GM19395 (cell line): Measurements from ENCODE around the gene DIPK1C.

Experiments
- ATAC-seq: cut with Tn5 transposase; IDR thresholded peaks from one replicate; pipeline ENCODE4 v1.9.1; 2021; ENCODE audit warnings: mild to moderate bottlenecking, moderate library complexity; ENCODE audit not compliant: unreplicated experiment

The DIPK1C gene

DNA sequence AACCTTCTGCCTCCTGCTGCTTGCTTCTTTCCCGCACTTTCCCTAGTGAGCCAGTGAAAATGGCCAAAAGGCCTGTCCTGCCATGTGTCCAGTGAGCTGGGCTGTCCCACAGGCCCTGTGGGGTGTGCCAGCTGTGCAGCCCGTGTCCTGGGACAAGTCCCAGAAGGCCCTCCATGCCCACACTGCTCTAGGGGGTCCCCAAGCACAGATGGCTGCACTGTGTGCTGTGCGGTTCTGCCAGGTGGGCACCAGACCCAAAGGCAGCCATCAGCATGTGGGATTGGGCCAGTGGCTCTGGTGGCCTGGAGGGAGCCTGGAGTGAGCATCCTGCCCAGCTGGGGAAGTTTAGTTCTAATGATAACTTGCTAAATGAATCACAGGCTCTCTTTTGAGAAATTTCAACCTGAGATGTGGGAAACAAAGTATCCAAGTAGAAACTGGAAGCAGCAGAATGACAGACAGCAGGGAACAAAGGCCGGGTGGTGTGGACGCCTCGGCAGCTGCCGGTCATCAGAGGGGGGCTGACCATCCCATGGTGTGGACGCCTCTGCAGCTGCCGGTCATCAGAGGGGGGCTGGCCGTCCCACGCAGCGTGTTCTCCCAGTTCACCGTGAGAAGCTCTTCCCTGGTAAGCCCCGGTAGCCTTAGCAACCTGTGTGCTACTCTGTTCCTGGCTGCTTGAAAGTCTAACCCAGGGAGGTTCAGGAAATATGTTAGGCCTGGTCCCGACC lies 29.2 kb upstream of the DIPK1C start:
- ATAC-seq: no peak

DNA sequence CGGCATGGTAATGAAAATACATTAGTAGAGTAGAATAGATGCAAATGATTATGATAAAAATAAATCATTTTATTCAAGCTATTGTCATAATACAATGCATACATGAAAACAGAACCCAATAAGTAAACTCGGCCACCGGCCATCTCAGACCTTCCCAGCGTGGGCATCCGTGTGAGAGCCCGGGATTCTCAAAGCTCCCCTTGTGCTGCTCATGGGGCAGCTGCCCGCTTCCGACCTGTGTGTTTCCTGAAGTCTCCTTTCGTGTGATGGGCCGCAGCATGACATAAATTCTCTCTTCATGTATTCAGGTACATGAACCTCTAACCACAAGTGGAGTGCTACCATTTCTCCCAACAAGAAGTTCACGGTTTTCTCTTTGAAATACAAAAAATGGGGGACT lies 25.6 kb upstream of the DIPK1C start:
- no peak for ATAC-seq

DNA sequence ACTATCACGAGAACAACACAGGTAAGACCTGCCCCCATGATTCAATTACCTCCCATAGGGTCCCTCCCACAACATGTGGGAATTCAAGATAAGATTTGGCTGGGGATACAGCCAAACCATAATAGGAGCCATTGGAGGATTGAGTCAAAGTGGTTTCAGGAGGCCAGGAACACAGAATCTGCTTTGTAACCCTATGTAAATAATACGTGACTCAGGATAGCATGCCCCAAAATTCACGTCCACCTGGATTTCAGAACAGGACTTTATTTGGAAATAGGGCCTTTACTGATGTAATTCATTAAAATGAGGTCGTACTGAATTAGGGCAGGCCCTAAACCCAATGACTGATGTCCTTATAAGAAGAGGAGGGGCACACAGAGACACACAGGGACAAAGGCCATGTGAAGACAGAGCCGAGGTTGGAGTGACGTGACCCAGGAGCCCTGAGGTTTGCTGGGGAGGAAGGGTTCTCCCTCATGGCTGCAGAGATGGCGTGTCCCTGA lies 23.1 kb upstream of the DIPK1C start:
- no peak for ATAC-seq

DNA sequence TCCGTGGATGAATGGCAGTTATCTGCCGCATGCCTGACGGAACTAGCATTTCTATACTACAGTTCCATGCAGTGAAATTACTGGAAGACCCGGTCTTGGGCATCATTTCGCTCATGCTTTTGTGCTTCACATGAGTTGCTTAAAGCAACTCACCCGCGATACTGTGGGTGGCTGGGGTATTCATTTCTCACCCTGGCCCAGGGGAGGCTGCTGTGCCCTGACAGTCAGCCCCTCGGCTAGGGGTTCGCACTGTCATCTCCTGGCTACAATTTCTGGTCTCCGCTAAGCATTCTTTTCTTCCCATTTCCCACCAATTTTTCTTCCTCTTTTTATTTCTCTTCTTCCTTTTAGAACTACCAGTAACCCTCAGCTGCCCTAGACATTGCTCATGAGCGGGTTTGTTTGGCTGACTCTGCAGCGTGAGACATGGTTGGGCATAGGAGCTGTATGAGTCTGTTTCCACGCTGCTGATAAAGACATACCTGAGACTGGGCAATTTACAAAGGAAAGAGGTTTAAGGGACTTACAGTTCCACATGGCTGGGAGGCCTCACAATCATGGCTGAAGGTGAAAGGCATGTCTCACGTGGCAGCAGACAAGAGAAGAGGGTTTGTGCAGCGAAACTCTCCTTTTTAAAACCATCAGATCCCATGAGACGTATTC lies 22.5 kb upstream of the DIPK1C start:
- no peak for ATAC-seq

DNA sequence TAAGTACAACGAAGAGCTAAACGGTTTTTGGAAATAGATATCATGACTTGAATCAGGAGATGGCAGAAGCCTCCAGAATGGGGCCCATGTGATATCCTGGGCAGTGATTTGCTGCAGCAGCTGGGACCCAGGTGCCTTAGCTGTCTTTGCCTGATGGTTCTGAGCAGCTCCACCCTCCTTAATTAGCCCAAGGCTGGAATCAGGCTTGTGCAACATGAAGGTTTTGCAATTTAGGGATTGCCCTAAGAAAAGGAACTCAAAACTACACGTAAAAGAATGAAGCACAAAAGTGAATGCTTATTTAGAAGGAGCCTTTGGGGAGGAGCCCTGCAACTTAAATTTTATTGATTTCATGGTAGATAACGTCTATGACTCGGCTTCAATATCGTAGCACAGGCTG lies 21.8 kb upstream of the DIPK1C start:
- no peak for ATAC-seq

DNA sequence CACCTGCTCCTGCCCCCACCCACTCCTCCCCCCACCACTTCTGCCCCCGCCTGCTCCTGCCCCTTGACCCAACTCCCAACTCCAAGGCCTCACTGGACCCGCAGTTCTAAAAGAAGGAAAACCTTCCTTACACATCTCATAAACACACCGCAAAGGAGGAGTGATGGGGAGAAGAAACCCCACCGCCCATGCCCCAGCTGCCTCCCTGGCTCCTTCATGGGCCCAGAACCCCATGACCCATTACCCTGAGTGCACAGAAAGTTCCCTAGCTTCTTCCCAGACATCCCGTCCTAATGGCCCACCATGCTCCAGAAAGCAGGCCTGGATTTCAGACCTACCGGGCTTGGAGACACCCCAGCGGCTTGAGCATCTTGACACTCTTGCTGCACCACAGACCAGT lies 21.2 kb upstream of the DIPK1C start:
- ATAC-seq: no peak

DNA sequence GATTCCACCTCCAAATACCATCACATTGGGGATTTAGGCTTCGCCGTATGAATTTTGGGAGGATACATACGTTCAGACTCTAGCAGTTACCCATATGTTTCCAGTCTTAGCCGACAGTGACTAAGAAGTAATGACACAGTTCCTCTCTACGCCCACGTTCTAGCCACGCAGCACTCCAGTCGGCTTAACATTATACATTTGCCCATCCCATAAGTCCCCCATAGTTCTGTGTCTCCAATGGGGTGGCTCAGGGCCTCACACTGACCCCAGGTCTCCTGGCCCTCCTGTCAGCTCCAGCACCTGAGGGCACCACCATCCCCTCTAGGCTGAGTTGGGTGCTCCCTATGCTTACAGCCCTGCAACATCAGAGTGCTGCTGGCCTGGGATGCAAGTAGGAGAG lies 20.7 kb upstream of the DIPK1C start:
- no peak for ATAC-seq

DNA sequence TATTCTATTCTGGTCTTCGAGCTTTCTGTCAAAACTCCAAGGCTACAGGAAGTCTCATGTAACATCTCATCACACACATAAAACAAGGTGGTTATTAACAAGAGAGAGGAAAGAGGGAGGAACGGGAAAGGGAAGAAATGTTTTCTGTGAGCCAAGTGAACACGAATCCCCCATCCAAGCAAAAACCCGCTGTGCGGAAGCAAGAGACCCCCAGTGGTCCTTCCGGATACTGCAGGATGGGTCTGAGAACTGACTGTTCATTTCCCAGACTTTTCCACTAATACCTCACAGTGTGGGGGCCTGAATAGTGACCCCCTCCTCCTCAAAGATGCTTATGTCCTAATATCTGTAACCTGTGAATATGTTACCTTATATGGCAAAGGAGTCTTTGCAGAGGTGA lies 19.0 kb upstream of the DIPK1C start:
- no peak for ATAC-seq

DNA sequence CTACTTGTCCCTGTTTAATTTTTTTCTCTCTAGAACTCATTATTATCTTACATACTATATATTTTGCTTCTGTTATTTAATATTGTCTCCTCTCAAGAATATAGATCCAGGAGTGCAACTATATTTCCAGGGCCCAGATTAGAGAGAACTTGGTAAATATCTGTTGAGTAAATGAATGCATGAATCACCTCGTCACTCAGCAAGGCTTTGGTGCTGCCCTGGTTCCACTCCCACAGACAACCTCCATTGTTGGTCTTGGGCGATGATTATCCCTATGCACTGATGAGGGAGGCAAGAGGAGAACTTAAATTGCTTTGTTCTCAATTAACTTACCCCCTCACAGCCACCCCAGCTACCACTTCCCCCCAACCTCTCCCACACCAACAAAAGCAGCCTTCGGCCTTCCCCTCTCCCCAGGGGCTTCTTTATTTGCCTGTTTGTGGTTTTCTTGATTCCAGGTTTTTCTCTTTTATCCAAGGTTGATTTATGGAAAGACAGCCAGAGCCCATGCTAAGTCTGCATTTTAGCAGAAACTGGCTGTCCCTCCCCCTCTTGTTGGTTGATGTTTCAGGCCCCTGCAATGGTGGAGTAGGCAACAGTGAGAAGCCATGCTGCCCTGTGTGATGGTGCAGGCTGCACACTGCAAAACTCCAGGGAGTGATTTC lies 17.0 kb upstream of the DIPK1C start:
- ATAC-seq: no peak

DNA sequence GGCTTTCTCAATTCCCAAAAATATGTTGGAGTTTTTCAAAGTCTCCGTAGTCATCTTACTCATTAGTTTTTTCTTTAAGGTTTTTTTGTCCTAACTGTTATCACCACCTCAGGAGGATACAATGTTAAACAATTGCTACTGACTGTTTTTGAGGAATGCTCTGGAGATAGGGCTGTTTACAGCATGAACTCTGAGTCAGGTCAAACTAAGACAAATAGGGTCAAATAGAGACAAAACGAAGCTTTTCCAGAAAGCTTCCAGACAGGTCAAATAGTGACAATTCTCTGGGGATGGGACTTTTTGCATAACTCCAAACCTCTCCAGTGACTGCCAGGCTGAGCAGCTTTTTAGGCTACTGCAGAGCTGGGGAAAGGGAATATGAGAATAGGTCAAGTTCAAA lies 15.2 kb upstream of the DIPK1C start:
- ATAC-seq: no peak

DNA sequence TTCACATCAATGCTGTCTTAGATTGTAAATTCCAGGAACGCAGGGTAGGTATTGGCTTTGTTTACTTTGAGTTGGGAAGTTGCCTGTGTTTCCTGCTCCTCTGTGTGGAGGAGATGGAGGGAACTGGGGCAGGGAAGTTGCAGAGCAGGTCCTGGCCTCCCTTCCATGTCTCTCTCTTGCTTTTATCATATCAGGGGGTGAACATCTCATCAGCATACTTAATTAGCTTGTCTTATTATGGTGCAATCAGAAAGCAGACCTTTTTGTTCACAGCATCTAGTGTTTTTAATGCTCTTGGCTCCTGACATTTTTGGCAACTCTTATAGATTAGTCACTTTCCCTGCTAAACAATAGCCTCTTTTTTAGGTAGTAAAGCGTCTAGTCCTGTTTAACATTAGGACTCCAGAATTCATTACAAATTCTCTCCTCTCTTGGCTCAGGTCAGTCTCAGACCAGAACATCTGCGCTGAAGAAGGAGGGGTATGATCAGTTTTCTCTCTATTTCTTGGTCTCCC lies 11.5 kb upstream of the DIPK1C start:
- ATAC-seq: no peak

DNA sequence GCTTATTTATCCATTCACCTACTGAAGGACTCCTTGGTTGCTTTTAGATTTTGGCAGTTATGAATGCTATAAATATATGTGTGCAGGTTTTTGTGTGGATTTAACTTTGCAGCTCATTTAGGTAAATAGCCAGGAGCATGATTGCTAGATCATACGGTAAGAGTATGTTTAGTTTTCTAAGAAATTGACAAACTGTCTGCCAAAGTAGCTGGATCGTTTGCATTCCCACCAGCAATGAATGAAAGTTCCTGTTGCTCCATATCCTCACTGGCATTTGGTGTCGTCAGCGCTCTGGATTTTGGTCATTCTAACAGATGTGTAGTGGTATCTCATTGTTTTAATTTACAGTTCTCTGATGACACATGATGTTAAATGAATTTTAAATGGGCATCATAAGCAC lies 8.7 kb upstream of the DIPK1C start:
- ATAC-seq: no peak

DNA sequence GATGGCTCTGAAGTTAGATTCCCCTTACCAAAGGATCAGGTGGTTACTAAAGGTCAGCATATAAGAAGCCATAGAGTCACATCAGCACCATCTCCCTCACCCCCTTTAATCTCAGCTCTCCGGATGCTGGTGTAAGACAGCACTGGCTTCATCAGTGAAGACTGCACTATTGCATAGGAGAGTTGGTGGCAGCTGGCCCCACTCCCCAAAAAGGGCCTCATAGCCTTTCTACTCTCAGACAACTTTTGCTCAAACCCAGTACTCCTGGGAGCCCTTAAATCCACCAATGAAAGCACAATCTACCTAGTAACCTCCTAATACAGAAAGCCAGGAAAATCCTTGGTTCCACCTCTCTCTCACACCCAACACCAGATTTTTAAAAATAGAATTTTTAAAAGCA lies 6.9 kb upstream of the DIPK1C start:
- ATAC-seq: no peak

DNA sequence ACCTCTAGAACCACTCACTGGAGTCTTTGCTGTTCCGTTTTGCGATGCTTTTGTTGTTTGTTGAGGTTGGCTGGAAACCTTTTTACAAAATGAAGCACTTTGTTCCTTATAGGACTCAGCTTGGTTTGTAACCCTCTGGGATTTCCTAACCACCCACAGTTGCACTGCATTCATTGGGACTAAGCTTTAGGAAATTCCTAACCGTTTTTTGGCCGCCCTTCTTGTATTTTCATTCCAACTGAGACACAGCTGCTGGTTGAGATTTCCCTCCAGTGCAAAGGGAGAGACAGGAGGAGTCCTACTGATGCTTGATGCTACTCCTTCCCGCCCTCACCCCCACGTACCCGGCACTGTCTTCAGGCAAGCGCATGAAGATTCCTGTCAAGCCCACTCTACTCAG lies 6.1 kb upstream of the DIPK1C start:
- no peak for ATAC-seq

DNA sequence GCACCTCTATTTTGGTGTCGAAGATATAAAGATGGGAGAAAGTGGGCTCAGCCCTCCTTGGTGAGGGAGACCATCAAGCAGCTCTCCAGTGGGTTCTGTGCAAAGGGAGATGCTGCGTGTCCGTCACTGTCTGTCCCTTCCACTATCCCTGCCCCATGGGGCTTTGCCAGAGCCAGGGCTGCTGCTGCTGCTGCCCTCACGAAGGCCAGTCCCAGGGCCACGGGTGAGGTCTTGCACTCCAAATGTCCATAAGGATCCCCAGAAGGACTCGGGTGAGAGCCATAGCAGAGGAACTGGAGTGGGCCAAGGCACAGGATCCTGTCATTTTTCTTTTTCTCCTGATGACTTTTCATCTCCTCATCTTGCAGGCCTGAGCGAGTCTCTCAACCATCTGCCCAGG lies 3.7 kb upstream of the DIPK1C start:
- no peak for ATAC-seq

DNA sequence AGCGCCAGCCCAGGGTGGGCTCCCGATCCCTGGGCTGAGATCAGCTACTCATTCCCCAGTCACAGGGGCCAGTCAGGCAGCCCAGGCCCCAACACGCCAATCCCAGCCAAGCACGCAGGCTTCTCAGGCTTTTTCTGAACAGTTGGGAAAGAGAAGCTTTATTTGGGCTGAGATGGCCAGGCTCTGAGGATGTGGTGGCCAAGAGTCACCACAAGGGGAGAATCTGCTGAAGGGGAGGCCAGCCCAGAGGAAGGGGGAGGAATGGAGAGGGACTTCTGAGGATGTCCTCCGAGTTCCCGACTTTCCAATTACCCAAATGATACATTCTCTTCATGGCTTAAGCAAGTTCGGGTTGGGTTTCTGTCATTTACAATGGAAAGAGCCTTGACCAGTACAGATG lies 2.8 kb upstream of the DIPK1C start:
- no peak for ATAC-seq

DNA sequence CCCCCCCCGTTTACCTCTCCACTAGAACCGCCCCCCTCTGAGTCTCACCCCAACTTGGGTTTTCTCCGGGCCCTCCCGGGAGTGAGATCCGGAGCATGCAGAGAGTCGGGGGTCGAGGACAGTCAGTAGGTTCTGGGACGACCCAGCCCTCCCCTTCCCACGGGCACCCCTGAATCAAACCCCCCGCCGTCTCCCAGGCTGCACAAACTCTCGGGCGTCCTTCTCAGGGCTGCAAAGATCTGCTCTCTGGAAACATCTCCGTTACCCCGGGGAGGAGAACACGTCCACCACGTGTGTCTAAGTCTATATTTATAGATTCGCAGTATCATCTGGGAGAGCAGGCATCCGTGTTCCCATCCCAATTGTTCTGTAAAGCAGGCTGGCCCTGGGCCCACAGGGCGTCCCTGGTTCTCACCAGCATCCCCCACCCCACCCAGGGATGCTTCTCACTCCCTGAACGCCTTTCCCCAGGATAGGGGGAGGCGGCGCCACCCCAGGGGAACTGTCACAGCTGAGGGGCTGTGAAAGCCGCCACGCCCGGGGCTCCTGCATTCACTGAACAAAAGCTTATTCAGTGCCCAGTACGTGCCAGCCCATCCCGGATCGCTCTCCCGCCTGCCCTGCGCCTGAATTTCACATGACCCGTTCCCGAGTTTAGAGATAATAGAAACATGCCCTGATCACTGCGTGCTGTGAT lies 765 bp upstream of the DIPK1C start:
- ATAC-seq: no peak

DNA sequence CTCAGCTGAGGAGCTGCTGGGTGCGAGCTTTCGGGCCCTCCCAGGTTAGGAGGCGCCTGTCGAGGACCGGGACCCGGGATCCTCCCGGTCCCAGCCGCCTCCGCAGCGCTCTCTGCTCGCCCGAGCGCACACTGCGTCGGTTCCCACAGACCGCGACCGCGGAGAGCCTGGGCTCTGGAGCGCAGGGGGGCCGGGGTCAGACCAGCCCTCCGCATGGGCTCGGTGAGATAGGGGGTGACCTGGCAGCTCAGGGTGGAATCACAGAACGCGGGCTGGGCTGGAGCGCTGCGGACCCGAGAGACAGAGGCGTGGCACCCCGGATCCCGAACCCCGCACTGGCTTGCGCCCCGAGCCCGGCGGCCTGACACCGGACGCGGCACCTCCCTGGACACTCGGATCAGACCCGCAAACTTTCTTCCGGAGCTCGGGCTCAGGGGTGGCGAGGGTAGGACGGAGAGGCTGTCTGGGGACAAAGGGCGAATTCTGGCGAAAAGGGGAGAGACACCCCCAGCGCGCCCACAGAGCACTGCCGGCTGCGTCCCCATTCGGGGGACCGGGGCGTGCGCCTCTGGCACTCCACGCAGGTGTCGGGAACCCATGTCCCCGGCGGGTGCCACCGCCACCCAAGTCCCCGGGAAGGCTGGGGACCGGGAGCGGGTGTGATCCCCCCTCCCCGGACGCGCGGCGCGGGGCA lies 612 bp downstream of the DIPK1C start:
- no peak for ATAC-seq

DNA sequence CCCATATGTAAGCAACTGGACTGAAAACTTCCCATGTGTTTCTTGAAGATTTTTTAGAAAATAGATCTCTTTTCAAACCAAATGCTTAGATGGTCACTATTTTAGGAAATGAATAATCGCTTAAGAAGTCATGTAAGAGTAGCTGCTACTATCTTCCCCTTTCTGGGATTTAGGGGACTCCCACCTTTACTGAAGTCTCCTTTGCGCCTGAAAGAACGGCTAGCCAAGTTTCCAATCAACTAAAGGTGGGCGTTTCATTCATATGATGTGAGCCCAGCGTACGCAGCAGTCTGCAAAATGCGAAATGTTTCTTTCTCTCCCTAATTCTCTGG lies 1.1 kb downstream of the DIPK1C start:
- ATAC-seq: no peak

DNA sequence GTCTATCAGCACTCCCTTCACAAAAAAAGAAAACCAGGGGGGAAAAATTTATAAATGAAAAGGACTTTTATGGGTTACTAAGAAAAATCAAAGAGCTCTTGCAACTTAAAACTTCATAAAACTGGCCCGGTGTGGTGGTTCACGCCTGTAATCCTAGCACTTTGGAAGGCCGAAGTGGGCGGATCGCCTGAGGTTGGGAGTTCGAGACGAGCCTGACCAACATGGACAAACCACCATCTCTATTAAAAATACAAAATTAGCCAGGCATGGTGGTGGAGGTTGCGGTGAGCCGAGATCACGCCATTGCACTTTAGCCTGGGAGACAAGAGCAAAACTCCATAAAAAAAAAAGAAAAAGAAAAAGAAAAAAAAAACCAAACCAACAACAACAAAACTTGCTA lies 1.7 kb downstream of the DIPK1C start:
- ATAC-seq: no peak

DNA sequence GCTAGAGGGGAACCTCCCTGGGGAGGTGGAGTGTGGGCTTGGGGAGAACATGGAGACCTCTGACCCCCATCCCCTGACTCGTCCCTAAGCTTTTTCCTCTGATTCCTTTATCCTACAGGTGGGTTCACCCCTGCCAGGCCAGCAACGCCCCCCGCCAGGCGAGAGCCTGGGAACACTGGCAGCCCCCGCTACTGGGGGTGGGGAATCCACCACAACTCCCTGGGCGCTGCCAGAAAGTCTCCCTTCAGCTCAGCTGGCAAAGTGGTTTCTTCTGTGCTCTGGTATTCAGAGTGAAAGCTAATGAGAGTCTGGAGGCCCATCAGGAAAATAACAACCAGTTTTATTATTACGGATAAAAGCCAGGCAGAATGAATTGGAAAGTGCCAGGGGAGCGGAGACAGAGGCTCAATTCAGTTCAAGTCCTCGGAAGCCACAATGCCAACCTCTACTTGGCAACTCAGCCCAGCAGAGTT lies 2.8 kb downstream of the DIPK1C start:
- ATAC-seq: no peak
